GM12875 (cell line): ENCODE measurements around the gene LRP8.

Experiments used
- H3K4me3 ChIP-seq: one replicate; pipeline ENCODE4 v1.5.1; 2011; ENCODE audit warnings: low read depth, low read length, control low read depth
- CTCF ChIP-seq: IDR thresholded peaks from 2 replicates; pipeline ENCODE4 v1.5.1; 2011; ENCODE audit warnings: low read depth, mild to moderate bottlenecking, control low read depth, inconsistent platforms, low read length, moderate library complexity, borderline replicate concordance; ENCODE audit not compliant: insufficient read depth

The LRP8 gene

GRCh38 chr1:53198241-53198651 is 129.6 kb downstream of the LRP8 start:
- TF ChIP-seq CTCF = no peak
- no peak overlapping the region for H3K4me3 ChIP-seq

GRCh38 chr1:53197291-53198200 is 130.3 kb downstream of the LRP8 start:
- no peak for TF ChIP-seq CTCF
- H3K4me3 ChIP-seq = peak overlapping the region; percentile 80

GRCh38 chr1:53196485-53197290 is 131.2 kb downstream of the LRP8 start, which contains the start of gene CPT2:
Gene CPT2, plus strand, starts transcription at chr1:53196824. Its CDS starts 120 bp downstream, at chr1:53196944.
- peak within 1 kb of the TSS; percentile 80 for H3K4me3 ChIP-seq
- TF ChIP-seq CTCF = no peak

GRCh38 chr1:53196017-53196484 is 131.8 kb downstream of the LRP8 start:
- TF ChIP-seq CTCF = no peak
- no peak overlapping the region for H3K4me3 ChIP-seq

- no peak for TF ChIP-seq CTCF
- H3K4me3 ChIP-seq = no peak overlapping the region
These were observed 132.4 kb downstream of the LRP8 start for GRCh38 chr1:53195246-53196016.
